CD4-positive, alpha-beta T cell treated with Interleukin-4 for 4 hours (primary cell): ENCODE measurements around the gene REG3A.

Experiments used
- DNase-seq: peaks from one replicate; pipeline ENCODE4 v3.0.0-alpha.2; 2020

Gene REG3A

DNA sequence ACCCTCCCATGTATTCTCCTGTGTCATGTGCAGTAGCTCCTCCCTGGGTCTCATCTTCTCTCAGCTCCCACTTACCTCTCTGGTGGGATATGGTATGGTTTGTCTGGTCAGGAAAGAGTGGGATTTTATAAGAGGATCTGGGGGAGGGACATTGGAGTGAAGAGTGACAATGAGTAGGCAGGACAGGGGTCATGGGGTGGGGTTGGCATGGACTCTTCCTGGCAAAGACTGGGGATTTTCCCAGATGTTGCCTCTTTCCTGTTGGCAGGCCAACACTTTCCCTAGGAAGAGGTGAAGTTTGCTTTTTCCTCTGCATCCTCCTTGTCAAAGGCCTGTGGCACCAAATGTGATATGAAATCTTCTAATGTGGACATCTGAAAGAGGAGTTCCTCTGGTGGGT lies at the start of gene REG3A:
REG3A (minus strand) TSS at position 101 of the 400 bp plus-strand sequence. CDS start 348 bp downstream, outside the sequence.
- no peak for DNase-seq

DNA sequence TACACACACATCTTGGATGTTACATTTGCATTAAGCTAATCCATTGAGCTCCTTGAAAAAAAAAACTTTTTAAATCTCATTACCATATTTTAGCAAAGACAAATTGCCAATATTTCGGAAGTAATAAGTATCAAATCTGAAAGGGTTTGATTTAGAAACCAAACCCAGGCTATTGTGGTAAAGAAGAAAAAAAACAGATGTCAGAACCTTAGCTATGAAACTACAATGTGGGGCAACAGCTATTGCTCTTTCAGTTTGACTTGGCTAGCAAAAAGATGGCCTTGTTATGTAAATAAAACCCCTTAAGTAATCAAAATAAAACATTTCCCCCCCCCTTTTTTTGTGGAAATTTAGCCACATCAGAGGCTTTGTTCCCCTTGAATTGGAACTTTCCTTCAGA lies 41.2 kb upstream of the REG3A start:
- DNase-seq, result no peak

DNA sequence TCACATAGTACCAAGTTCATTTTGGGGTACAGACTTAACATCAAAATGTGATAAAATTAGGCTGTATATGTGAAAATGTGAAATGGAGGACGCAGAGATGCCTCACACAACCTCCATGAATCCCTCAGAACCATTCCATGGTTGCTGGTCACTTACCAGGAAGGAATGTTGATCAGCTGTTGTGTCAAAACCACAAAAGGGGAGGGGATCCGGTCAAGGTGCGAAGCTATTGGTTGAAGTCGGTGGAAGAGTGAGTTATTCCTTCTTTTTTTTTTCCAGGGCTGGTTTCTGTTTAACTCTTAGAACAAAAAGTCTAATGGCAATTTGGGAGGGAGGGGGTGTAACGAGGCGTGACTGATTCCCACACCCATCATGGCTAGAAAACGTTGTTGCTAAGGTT lies 32.3 kb upstream of the REG3A start:
- DNase-seq, result no peak

DNA sequence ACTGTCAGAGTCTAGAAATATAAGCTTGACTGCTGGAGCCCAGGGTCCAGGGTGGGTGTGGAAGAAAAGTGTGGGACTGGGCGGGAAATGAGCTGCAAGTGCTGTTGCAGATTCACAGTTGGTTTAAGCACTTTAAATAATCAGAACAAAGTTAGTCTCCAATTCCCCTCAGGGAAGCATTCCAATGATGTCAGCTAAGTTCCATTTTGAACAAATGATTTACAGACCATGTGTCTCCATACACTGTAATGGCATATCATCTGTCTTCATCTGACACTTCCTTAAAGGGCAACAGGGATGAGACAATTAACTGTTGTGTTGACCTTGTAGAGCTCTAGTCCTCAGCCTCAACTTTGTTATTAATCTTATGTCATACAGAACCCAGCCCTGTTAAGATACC lies 31.5 kb upstream of the REG3A start:
- DNase-seq, result no peak

DNA sequence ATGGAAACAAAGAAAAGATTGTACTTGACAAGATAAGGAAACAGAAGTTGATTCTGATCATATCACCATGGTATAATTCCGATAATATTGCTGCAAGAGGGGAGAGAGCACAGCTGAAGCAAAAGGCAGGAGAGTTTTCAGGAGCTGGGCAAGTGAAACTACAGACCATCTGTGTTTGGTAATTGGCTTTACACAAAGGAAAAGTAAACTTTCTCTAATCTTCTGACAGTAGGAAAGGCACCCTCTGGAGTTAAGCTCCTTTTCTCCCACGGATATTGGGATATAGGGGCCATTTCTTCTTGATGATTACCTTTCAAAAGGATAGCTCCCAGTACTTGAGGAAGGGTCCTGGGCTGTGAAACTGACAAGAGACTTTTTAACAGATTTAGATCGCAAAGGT lies 29.9 kb upstream of the REG3A start:
- DNase-seq, result no peak

DNA sequence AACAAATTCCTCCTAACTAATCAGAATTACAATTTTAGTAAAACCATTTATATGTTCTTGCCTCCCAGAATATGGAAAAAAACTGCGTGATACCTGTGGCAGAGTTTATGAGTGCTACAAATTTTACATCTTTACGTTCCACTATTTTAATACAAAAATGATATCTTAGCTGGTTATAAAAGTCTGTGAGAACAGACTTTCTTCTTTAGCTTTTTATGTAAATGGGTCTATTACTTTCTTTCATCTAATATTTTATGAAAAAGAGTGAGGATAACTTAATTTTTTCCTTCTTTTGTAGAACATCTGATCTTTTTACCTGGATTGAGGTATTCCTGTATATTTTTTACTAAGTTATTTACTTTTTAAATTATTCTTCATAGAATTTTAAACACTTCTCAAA lies 22.1 kb upstream of the REG3A start:
- no peak for DNase-seq

DNA sequence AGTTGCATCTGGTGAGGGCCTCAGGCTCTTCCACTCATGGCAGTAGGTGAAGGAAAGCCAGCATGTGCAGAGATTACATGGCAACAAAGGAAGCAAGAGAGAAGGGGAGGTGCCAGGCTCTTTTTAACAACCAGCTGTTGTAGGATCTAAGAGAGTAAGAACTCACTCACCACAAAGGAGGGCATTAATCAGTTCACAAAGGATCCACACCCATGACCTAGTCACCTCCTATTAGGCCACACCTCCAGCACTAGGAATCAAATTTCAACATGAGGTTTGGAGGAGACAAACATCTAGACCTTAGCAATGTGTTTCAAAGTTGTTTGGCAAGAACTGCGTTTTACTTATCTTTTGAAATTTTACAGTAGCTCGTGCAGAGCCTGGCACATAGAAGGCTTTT lies 20.5 kb upstream of the REG3A start:
- DNase-seq, result no peak

DNA sequence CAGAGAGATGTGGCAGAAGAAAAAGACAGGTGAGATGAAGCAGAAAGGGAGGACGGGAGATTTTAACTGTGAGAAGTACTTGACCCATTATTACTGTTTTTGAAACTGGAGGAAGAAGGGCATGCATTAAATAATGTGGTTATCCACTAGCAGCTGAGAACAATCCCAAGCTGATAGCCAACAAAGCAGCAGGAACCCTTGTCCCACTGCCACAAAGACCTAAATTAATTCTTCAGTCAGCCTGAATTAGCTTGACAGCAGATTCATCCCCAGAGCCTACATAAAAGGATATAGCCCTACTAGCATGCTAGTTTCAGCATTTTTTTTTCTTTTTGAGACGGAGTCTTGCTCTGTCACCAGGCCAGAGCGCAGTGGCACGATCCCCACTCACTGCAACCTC lies 19.5 kb upstream of the REG3A start:
- no peak for DNase-seq

DNA sequence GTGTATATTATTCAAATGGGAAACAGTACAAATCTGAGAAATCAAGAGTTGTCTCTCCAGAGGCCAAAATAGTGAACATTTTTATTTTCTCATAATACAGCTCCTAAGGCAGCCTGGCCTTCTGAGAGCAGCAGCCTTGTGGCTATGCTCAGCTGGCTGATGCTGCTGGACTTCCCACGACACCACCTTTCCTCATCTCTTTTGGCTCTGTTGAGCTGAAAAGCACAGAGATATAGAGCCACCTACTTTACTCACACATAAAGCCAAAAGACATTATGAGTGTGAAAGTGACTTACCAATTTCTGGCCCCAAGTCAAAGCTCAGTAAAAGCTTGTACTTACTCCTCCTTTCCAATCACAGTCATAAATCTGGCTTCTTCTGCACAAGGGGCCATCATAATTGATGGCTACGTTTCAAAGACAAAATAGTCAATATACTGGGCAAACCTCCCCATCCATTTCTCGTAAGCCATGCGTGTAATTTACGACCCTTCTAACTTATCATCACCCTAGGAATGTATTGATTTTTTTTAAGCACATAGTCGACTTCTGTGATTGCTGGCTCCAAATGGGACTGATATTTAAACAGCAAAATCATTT lies 18.6 kb upstream of the REG3A start:
- DNase-seq, result no peak

DNA sequence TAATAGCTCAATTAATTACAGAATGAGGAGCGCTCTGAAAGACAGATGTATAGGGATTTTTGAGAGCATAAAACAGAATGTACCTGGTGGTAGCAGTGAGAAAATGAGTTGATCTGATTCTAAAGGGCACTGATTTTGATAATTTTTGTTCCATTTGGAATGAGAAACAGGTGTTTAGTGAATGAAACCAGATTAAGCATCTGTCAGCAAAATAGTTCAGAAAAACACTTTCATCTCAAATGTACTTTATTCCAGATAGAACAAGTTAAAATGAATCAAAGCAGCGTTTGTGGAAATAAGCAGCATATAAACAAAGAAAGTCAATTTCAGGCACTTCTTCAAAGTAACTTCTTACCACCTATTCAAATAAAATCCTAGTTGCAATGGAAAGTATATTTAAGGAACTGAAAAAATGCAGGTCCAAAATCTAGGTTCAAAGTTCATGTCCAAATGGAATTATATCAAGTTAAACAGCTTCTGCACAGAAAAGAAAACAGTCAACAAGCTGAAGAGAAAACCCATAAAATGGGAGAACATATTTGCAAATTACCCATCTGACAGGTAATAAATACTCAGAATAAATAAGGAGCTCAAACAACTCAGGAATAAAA lies 11.9 kb upstream of the REG3A start:
- no peak for DNase-seq

DNA sequence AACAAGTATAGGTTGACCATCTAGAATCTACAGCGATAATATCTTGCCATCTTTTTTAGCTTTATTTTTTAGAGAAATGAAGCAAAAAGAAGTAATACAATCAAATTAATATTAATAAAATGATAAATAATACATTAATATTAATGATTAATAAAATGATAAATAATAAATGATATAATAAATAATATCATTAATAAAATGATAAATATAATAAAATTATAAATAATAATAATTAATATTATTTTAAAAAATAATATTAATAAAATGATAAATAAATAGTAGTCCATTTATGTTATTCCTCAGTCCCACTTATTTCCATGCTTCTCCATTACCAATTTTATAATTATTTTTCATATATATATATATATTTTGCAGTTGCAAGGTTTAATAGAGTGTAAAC lies 3.2 kb upstream of the REG3A start:
- no peak for DNase-seq

DNA sequence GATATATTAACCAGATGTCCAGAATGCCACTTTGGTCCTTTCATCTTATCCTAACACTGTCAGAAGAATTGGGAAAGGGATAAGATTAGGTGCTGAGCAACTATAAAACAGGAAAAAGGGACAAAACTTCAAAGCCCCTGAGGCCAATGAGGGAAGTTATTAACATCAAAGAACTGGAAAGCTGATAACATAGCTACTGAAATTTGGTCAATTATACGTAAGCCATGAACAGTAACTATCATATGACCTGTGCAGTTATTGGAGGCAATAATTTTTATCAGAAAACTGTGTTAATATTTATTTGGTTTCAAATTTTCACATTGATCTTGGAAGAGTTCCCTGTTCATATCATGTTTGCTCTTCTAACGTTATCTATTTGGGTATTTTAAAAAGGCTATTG lies 2.6 kb upstream of the REG3A start:
- DNase-seq, result no peak

DNA sequence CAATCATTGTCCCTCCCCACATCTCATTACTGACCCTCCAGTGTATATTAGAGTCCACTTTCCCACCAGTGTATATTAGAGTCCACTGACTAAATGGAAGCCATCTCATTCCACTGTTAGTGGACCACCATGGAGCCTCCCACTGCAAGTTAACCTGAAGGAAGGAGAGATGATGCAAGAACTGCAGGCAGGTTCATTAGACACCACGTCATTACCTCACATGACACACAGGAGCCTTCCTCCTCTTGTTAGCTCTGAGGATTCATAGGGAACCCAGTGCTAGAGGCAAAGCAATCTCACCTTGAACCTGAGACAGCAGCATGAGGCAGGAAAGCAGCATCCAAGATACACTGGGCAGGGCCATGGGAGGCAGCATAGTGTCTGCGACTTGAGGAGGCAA lies 523 bp downstream of the REG3A start:
- no peak for DNase-seq

DNA sequence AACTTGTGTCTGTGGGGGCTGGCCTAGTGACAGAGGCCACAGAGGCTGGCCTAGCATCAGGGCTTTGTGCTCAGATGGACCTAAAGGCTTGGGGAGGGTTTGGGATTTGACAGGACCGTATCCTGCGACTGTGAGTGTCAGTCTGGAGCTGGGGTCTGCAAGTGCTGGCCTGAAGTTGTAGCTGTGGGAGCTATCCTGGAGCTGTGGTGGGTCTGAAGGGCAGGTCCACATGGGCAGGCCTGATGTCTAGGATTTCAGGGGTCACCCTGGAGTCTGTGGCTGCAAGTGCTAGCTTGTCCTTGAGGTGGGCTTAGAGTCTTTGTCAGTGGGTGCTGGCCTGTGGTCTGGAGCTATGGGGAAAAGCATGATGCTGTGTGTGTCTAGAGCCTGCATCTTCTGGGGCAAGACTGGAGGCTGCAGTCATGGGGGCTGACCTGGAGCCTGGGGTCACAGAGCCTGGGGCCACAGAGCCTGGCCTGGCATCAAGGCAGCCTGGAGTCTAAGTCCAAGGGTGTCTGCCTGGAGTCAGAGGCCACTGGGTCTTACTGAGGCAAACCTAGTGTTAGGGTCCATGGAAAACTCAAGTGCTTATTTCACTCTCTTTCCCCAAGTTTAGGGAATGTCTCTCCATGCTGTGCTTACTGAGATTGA lies 3.6 kb downstream of the REG3A start:
- DNase-seq, result no peak

DNA sequence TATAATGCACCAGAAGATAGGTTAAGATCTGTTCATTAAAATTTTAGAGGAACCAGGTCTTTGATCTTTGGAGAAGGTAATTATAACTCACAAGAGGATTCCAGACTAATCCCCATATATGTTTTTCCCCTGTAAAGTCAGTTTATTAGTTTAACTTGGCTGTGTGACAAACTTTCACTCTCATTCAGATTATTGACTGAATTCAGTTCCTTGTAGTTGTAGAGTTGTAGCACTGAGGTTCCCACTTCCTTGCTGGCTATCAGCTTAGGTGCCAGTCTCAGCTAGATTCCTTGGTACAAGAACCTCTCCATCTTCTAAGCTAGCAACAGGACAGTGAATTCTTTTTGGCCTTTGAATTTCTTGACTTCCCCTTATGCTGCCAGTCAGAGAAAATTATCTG lies 20.1 kb downstream of the REG3A start:
- no peak for DNase-seq

DNA sequence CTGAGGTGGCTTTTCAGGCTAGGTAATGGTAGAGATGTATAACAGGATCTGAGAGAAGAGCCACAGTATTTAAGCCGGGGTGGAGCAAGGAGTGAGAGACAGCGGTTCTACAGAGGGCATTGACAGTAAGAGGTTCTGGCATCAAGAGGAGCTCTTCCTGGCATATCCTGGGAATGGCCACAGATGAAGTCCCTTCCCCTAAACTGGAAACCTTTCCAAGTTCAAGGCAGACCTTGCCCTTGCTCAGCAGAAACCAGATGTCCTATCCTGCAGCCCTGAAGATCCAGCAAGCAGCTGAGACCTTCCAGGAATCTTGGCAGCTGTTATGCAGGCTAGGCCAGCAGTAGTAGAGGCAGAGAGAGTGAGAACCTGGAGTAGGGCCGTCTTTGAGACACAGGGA lies 21.2 kb downstream of the REG3A start:
- DNase-seq, result no peak

DNA sequence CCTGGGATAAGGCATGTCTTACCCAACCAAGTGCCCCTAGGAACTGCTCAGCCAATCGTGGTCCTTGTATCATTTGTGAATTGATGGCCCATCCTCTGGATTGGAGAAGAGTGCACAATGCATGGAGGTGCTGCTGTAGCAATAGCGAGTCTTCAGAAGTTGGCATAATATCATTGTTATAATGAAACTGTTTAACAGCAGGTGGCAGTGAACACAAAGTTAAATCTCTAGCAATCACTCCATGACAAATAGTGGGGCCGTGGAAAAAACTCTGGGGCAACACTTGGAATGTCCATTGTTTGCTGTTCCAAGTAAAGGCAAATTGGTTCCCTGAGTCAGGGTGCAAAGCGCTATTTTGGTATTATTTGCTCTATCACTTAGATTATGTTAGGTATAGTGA lies 27.9 kb downstream of the REG3A start:
- no peak for DNase-seq

DNA sequence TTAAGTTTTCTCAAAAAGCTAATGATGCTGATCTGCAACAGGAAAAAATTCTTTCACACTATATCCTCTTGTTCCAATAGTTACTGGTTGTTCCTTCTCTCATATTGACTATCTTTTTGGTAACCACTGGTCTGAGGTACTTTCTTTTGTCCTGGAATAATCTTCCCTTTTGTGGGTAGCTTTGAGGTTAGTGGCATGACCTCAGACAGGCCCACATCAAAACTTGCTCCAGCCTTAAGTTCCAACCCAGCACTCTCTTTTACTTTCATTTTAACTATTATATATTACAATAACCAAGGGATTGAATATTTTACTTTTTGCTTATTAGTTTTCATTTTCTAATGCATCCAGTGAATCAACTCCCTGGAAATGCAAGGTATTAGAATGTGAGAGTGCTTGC lies 29.7 kb downstream of the REG3A start:
- no peak for DNase-seq

DNA sequence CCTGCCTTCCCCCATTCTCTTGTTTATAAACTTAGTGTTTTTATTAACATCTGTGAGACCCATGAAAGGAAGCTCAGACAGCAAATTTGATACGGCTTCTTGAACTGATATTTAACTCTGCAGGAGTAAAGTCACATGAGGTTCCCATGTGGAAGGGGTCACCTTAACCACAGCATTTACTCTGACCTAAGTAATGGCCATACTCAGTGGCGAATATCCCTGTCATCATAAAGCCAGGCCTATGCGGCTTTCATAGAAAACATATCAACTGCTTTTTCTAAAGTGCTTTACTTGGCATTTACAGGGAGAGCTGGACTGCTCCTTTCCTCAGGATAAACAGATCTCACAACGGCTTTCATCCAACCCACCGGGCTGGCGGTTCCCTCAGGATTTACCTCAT lies 30.3 kb downstream of the REG3A start:
- no peak for DNase-seq

DNA sequence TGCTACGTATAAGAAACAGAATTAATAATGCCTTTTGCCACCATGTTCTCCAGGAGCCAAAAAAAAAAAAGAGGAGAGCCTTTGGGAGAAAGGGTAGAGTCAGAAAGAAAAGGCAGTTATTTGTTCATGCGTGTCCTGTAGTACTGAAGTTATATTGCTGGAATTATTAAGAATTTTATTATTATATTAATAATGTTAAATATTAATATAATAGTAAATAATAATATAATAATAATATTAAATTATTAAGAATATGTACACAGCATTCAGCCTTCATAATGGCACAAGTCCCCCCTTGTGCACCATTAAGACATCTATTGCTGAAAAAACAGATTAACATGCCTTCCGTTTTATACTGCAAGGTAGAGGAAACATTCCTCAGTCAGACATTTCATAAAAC lies 31.1 kb downstream of the REG3A start:
- no peak for DNase-seq

DNA sequence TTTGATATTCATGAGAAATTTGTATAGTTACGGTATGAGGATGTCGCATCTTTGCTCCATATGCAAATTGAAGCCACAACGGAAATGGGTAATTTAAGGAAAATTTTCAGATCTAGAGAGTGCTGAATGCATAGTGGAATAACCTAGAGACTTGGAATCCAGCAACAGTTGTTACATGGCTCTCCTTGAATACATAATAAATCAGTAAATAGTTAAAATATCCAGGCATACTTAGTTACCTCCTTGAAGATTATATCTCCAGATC lies 33.9 kb downstream of the REG3A start:
- no peak for DNase-seq

DNA sequence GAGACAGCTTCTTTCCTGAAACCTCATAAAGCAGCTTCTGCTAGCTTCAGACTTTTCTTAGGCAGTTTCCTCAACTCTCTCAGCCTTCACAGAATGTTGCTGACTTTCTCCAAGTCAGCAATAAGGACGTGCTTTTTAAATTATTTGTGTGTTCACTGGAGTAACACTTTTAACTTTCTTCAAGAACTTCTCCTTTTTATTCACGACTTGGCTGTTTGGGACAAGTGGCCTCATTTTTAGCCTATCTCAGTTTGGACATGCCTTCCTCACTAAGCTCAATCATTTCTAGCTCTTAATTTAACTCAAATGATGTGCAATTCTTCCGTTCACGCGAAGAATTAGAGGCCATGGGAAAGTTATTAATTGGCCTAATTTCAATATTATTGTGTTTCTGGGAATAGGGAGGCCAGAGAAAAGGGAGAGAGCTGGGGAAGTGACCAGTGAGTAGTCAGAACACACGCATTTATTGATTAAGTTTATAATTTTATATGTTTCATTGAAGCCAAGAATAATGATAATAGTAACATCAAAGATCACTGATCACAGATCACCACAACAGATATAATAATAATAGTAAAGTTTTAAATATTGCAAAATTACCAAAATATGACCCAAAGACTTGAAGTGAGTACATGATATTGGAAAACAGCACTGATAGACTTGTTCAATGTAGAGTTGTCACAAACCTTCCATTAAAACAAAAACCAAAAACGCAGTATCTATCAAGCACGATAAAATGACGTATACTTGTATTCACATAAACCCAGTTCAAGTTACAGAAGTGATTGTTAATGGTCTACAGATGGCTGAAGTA lies 34.4 kb downstream of the REG3A start:
- no peak for DNase-seq

DNA sequence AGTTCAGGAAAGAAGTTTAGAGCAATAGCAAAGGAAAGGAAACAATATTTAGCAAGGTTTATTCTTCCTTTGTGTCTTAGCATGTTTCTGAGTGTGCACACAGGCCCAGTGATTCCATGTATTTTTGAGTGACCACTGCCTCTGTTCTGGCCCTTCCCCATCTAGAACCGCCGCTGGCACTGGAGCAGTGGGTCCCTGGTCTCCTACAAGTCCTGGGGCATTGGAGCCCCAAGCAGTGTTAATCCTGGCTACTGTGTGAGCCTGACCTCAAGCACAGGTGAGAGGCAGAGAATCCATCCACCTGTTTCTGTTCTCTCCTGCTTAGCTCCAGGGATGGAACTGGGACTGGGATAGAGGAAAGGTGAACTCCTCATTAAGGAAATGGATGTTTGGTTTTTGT lies 36.9 kb downstream of the REG3A start:
- DNase-seq, result no peak

DNA sequence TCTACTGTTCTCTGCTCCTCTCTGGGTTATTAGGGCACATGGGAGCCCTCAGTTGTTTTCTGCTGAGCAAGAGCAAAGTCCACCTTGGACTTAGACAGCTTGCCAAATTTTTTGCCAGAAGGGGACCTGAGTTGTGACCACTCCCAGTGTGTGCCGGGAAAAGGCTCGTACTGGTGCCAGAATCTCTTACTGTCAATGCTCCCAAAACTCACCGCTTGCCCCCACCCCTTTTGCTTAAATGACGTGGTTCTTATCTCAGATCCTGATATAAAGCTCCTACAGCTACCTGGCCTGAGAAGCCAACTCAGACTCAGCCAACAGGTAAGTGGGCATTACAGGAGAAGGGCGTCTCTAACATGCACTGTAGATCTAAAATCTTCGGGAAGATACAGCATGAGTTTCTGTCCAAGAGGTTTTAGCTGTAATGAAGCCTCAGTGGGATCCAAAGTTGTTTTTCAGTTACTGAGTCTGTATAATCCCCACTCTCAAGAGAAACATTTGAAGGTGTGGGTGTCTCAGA lies 39.3 kb downstream of the REG3A start, which contains the start of gene REG1A:
REG1A (plus strand) TSS at position 295 of the 520 bp plus-strand sequence. CDS start 374 bp downstream, outside the sequence.
- DNase-seq, result no peak
